Muscle of arm (tissue), 14 donors: ENCODE data around the gene TEX26. TPM values are rescaled to one million over a fixed set of nuclear protein-coding genes. Genes with fewer than 3 reads are reported as not detected.

Experiments
- DNase-seq: peaks from one replicate; pipeline ENCODE4 v3.0.0-alpha.2; 2013
- long read RNA-seq, 11 donors: transcript quantifications; one replicate each; lab custom pipeline, GENCODE V29; 2026
- polyA plus RNA-seq, 12 donors: library from polyadenylated mRNA; unstranded; fragments of 120-200 nt; gene quantifications; one replicate each; pipeline ENCODE4 v1.2.1, GENCODE V29; 2013; ENCODE audit not compliant: insufficient read length in 12 of 12

Gene TEX26
- under 1 TPM in 8 of 12 donors, not detected in 4; 0.15 to 0.66 (median 0.28) TPM for polyA plus RNA-seq
- long read RNA-seq, donor 1 = 0 reads
- long read RNA-seq, donor 2 = 0 reads
- long read RNA-seq, donor 3 = 0 reads
- long read RNA-seq, donor 4 = 0 reads
- long read RNA-seq, donor 5 = 0 reads
- long read RNA-seq, donor 6 = 0 reads
- long read RNA-seq, donor 7 = 0 reads
- long read RNA-seq, donor 8 = 0 reads
- long read RNA-seq, donor 9 = 0 reads
- long read RNA-seq, donor 10 = 0 reads
- long read RNA-seq, donor 11 = 0 reads

DNA sequence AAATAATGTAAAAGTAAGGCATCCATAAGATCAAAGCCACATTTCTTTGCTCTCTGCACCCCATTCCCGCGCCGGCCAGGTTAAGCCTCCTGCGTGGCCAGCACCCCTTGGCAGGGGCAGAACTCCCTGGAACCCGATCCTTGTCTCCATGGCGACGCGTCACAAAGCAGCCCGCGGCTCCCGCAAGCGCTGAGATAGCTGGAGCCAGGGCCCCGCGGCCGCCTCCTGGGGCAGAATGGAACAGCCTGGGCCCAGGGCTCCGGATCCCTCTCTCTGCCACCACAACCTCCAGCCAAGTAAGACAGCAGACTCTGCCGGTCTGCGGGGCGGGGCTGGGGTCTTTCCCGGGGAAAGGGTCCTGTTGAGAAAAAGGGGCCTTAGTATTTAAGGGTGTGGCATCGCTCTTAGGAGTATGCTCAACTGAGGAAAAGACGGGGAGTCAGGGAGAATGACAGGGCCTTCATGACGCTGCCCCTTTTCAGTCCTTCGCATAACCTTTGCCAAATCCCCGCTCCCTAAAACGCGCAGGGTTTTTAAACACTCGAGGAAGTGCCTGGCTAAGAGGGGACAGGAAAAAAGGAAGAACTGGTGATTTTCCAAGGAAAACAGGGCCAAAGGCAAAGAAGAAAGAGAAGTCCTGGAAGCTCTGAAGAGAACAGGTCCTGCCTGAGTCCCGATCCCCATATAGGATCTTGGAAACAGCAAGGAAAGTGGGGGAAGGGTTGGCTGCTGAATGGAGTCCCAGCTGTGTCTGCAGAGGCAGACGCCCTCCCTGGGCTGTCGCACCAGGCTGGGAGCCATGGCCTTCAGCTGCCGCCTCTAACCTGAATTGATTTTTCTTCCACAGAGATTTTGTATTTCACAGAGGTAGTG is at the start of gene TEX26:
Gene TEX26, plus strand, starts transcription at position 176 of the 873 bp plus-strand sequence. Its CDS starts 60 bp downstream, at position 236.
- DNase-seq = peak; percentile 50

DNA sequence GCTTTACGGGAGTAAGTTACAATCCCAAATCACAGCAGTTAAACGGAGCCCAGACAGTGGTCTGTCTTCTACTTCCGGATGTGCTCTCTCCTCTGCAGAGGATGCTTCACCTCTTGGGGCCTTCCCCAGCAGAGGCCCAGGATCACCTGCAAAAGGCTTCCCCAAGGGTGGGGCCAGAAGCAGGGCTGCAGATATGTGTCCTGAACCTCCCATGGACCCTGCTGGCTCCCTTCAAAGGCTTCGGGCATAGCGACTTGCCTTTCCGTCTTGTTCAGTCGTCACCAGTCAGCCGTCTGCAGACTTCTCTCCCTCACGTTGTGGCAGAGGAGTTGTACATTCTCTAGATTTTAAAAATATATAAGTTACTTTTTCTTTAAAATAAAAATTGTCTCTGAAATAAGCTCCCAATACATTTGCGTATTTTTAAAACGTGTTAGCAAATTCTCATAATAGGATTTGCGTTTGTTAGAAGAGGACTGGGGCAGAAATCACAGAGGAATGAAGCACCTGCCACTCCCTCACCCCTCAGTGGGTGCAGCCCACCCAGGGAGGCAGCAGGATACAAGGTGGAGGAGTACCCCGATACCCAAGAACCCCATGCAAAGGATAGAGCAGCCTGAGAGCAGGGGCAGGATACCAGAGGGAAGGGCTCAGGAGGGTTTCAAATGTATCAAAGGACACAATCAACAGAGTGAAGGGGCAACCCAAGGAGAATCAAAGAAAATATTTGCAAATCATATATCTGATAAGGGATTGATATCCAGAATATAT is 49.3 kb upstream of the TEX26 start:
- no peak for DNase-seq

DNA sequence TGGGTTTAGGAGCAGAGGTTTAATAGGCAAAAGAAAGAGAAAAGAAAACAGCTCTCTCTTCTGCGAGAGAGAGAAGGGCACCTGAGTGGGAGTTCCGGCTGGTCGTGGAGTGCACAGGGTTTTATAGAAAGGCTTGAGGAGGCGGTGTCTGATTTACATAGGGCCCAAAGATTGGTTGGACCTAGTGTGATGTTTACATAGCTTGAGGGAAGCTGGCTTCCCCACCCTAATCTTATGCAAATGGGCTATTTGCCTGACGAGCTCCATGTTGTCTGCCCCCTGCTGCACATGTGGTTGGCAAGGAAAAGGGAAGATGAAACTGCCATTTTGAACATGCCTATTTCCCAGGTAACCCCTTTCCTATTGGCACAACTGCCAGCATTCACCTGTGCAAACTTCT is 47.9 kb upstream of the TEX26 start:
- DNase-seq = no peak

DNA sequence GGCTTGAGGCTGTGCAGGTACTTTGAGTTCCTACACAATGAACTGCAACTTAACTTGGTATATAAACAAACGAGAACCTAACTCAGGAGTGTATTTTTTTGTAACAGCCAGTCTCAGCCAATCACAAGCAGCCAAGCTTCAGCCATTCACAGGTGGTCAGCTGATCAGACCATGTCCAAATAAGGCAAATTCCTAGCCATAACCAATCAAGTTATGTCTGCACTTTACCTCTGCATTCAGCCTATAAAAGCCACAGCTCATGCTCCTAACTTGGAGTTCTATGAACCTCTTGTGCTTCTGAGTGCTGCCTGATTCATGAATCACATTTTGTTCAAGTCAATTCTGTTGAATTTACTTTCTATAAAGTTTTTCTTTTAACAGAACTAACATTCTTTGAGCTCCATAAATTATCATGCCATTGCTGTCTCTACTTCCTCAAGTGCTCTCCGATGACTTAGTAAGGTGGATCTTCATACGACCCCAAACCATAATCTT is 43.2 kb upstream of the TEX26 start:
- DNase-seq = no peak

DNA sequence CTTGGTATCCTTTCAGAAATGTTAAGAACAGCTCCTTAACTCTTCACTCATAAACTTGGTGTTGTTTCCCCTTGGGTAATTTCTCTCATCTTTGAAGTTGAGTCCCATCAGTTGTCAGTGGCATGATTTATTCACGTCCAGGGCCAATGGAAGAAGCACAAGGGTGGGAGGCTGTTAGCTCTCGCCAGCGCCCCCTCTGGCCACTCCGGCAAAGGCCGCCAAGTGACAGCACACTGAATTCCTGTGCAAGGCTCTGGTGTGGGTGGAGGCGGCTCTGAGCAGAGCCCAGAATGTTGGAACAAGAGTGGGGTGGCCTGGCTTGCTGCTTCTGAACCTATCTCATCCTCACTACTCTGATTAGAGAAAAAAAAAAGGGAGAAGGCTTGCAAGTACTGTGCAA is 39.5 kb upstream of the TEX26 start:
- DNase-seq = no peak

DNA sequence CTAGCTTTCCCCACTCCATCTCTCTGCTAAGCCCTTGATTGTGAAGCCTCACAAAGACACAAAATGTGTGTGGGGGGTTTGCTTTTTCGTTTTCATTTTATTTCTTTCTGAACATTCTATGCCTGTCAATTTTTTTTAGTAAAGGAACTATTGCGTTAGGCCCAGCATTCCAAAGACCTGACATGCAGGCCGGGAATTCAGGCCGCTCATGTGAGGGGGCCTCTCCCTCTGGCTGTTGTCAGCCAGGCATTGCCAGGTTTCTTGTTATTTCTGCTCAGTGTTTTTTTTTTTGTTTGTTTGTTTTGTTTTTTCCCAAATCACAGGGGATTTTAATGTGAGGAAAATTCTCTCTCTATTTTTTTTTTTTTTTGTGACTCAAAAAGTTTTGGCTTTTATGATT is 36.7 kb upstream of the TEX26 start:
- DNase-seq = no peak

DNA sequence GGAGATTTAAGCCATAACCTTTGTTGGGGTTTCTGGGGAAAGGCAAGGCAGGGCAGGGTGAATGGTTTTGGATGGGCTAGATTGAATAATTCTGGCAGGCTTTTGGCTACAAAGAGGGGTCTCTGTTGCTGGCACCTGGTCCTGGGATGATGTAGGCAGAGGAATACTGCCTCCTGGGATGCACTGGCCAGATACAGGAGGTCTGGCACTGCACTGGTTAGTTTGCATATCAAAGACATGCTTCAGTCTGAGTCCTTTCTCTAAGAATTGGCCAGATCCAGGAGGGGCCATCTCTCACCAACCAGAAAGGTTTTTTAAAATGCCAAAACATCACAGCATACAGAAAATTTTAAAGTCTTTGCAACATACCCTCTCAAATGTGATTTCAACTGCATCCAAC is 34.4 kb upstream of the TEX26 start:
- no peak for DNase-seq

DNA sequence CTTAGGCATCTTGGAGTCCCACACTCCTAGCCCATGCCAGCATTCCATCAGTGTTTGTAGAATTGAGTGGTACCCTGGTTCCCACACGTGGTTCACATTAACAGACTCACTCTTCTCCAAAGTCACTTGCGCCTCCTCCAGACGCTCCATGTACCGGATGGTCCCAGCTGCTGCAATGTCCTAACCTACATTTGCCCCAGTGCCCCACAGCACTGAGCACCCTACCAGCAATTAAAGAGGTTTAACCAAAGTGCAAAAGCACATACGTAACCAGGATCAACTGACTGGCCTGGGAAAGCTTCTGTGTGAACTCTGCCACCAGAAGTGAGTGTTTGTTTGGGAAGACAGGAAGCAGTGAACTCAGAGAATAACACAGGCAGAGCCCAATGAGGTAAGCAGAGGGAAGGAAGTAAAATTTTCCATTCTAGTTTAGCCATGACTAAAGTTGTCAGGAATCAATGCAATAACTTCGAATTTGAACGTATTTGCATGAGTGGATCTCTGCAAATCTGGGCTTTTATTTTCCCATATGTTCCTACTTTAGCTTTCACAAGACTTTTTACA is 33.7 kb upstream of the TEX26 start:
- peak; percentile 71 for DNase-seq

DNA sequence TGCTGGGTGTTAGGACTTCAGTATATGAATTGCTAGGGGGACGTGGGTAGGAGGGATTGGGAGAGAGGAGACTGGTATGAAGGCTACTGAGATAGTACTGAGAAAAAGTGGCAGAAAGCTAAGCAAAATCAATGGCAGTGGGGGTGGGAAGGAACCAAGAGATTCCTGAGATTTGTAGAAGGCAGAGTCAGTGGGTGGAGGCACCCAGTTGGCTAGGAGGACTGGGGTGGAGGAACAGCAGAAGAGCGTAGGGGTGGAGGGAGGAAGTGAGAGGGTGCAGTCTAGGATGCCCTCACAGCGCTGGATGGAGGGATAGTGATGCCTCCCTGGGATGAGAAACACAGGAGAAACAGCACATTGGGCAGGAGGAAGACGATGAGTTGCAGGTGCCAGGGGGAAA is 32.0 kb upstream of the TEX26 start:
- no peak for DNase-seq

DNA sequence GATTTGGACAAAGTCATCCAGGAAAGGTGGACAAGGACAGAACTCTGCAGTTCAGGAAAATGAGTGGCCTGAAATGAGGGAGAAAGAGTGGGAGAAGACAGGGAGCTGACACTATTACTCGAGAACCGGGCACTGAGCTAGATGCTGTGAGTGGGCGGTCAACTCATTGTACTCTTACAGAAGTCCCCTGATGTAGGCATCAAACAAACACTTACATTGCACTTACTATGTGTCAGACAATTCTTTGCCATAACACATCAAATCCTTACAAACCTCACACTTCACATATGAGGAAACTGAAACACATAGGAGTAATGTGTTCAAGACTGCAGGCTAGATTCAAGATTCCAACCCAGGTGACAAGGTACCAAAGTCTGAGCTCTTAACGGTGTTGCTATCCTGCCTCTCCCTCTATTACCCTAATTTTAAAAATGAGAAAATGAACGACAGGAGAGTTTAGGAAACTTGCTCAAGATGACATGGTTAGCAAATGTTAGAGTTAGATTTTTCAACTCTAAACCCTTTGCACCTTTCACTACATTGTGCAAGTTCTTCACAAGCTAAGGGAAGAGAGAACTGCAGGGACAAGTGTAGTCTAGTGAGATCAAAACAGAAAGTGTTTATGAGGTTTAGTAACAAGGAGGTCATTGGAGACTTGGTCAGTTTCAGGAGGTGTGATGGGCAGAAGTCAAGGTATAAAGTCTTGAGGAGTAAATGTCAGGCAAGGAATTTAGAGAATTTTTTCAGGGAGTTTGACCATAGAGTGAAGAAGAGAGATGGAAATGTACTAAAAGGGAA is 31.3 kb upstream of the TEX26 start:
- DNase-seq = no peak

DNA sequence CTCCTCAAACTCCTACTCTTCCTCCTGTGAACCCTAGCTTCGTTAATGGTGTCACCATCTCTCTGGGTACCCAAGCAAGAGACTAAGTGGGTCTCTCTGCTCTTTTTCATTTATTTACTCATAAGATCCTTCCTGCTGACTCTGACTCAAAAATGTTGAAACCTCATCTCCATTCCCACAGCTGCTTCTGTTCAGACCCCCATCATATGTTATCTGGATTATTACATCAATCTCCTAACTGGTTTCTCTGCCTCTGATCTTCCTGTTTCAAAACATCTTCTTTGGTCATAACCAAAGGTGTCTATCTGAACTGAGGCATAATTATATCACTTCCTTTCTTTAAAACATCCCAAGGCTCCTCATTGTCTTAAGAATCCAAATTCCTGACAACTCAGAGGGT is 28.4 kb upstream of the TEX26 start:
- DNase-seq = no peak

DNA sequence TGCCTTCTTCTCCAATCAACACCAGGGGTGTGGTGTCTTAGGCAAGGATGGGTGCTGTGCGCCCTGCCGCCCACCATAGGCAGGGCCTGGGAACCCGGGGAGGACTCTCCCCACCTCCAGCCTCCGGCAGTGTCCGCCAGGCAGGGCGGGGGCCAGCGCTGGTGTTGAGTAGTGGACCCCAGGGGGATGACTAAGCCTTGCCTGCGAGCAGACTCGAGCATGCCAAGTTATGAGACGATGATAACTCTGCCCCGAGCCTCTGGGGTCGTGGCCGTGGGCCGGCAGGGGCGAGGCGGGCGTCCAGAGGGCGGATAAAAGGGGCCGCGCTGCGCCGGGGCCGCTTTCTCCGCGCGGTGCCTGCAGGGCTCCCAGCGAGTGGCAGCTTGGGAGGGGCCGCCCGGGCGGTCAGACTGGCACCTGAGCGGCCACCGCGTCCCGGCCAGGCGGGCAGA is 26.5 kb upstream of the TEX26 start, which contains the start of gene MEDAG:
Gene MEDAG, plus strand, starts transcription at position 340 of the 452 bp plus-strand sequence. CDS start 245 bp downstream, outside the sequence.
- DNase-seq = peak; percentile 79

DNA sequence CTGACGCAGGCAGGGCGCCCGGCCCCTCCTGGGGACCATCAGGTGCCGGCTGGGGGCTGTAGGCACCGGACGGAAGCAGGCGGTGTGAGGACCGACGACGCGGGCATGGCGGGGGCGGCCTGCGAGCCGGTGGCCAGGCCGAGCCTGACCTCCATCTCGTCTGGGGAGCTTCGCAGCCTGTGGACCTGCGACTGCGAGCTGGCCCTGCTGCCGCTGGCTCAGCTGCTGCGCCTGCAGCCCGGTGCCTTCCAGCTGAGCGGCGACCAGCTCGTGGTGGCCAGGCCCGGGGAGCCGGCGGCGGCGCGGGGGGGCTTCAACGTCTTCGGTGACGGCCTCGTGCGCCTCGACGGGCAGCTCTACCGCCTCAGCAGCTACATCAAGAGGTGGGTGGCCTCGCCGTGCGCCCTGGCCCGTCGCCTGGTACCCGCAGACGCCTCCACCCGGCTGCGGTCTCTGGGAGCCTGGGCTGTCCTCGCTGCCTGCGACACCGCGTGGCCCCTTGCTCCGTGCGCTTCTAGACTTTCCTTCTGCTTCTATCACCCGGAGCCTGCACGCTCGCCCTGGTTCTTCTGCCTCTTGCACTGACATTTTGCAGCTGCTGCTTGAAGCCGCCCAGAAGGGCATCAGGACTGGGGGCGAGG is 25.9 kb upstream of the TEX26 start:
- no peak for DNase-seq

DNA sequence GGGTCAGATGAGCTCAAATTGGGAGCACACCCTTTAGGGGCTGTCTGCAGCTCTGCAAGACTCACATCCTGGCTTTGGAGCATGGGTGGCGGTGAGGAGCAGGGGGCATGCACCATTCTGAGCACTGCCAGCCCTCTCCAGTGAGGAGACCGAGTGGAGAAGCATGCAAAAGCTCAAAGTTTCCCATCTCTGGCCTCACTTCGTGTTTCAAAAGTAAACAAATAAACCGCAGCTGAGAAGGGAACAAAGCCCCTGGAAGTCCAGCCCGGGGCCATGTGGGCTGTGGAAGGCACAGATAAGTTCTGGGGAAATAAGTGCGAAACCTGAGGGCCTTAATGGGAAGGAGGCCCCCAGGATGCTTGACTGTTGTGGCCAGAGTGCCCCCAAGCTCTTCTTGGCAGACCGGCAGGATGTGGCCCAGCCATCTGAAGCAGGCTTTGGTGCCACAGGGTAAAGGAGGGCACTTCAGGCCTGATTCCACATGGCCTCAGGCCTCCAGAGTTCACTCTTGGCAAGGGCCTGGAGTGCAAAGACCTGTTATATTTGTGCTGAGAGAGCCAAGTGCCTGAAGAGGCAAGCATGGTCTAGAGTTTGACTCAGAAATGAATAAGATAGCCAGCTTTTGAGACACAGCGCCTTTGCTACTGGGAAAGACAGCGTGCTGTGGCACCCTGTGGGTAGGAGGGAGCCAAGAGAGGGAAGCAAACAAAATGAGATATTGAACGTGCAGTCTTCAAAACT is 25.2 kb upstream of the TEX26 start:
- no peak for DNase-seq

DNA sequence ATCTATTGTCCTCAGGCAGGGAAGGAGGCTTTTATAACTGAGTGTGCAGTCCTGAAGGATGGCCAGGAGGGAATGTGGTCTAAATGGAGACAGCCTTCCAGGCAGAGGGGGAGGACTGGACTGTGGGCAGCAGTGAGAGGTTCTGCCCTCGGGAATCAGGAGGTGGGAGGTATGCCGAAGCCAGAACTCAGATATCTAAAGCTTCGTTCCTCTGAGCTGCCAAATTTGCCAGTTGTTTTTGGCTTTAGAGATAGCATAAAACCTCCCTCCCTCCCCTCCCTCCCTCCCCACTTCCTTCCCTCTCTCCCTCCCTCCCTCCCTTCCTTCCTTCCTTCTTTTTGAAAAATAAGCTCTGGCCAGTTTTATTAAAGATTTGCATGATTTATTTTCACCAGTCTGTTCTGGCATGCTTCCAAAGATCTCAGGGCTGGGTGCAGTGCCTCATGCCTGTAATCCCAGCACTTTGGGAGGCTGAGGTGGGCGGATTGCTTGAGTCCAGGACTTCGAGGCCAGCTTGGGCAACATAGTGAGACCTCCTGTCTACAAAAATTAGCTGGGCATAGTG is 24.0 kb upstream of the TEX26 start:
- no peak for DNase-seq

DNA sequence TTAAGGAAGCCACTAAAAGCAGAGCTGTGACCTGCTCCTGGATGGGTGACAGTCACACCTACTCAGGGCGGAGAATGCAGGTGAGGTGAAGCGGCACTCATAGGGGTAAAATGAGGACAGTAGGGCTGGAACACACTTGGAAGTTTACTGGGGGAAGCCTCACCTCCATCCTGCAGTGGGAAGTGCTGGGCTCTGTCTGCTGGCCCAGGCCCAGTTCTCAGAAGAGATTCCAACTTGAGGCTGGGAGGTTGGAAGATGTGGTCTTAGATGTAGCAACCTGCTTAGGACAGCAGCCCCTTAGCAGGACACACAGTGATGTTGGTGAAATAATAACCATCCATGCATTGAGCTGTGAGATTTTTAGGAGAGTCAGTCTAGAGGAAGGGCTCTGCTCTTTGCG is 21.8 kb upstream of the TEX26 start:
- no peak for DNase-seq

DNA sequence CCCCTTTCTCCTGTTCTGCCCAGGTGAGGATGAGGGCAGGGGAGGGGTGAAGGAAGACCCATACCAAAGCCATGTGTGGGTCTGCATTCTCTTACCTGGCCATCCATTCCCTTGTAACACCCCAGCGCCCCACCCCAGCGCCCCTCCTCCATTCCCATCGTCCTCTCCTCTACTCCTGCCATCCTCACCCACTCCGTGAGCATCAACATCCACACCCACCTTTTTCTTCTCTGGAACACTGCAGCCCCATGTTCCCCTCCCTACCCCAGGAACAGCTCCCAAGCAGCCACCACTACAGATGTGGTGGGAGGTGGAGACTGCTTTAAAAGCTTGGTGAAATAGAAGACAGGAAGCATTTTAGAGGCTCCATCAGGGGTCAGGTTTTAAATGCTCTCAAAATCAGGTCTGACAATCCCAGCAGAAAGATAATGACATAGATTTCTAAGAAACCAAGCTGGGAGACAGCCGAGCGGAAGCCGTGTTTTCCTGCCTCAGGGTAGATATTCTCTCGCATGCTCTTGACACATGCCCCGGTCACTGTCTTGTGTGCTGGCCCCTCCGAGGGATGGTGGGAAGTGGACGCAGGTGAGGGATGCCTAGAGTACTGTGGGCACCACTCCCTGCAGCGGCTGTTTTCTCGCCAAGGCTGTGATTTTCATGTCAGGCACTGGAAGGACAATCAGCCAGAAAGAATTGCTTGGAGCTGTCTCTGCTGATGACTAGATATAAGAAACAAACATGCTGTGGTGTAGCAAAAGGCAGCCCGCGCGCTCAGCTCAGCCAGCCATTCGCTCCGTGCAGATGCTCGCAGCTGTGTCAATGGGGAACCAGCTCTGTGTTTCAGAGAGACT is 16.5 kb upstream of the TEX26 start:
- DNase-seq = no peak

DNA sequence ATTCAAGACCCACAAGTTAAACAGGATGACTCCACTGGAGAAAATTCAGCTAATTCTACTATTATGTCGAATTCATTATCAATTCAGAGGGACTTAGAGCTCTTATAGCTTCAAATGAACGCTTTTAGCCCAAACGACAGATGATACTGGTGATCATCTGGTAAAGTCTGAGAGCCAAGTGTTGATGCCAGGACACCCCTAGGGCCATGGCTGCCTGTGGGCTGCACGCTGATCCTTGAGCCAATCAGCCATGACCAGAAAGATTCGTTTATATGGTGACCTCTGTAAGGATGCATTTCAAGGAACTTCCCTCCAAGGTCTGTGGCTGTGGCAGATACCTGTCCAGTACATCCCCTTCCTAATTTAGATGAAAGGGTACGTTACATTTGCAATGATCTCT is 15.5 kb upstream of the TEX26 start:
- no peak for DNase-seq
